ENCODE measurements around the gene HDC.

Gene HDC

GRCh38 chr15:50224606-50225005 is 40.9 kb downstream of the HDC start:
- DNase-seq, result peak; percentile 10

DNA sequence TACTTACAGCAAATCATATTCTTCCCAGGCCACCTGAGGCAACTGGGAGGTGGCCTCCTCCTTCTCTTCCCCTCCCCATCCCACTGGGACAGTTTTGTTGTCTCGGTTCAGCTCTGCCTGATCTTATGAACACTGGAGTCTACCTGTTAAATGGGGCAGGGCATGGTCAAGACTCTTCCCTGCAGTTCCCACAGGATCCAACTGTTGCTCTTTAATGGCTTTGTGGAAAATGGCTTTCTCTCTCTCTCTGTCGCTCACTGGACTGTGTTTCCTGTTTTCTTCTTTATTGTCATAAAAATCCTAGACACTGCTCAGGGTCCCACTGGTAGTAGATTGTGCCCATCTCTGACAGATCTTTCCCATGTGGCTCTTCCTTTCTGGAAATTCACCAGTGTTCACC is 43.3 kb downstream of the HDC start:
- DNase-seq, result no peak

DNA sequence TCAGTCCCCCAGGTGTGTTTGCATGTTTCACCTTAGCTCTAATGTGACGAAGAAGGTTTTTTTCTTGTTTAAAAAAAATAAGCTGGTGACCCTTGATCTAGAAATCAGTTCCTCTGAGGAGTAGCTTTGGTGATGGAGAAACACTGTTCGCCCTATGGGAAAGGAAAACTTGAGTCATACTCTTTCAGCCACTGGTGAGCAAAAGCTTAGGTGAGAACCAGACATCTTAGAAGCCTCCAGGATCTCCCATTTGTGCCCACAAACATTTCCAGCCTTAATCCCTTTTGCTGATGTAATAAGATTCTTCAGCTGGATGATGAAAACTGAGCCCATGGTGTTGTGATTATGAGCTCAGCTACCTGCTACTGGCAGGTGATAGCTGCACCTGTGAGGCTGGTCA is 45.7 kb downstream of the HDC start:
- peak; percentile 8 for DNase-seq

- no peak for DNase-seq
Observed at GRCh38 chr15:50218691-50219090, 46.8 kb downstream of the HDC start.

GRCh38 chr15:50218291-50218690 is 47.2 kb downstream of the HDC start:
- DNase-seq, result no peak

- DNase-seq, result no peak
Observed at GRCh38 chr15:50210462-50211157, 54.9 kb downstream of the HDC start.

DNA sequence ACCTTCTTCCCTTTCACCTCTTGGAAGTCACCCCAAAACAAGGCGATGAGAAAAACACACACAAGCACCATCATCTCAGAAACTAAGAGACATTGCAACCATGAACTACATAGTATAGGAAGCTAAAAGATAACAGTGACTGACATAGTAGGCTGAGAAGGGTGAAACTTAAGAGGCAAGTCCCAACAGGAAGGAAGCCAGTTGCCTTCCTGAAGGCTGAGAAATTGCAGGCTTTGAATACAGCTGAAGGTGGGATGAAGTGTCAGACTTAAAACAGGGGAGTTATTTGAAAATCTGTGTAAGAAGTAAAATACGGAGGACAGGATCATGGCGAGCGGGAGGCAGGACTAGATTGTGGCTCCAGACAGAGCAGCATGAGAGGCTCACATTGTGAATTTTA is 55.7 kb downstream of the HDC start:
- DNase-seq, result no peak

GRCh38 chr15:50206020-50206419 is 59.5 kb downstream of the HDC start:
- no peak for DNase-seq

GRCh38 chr15:50202003-50202402 is 63.5 kb downstream of the HDC start:
- no peak for DNase-seq

DNA sequence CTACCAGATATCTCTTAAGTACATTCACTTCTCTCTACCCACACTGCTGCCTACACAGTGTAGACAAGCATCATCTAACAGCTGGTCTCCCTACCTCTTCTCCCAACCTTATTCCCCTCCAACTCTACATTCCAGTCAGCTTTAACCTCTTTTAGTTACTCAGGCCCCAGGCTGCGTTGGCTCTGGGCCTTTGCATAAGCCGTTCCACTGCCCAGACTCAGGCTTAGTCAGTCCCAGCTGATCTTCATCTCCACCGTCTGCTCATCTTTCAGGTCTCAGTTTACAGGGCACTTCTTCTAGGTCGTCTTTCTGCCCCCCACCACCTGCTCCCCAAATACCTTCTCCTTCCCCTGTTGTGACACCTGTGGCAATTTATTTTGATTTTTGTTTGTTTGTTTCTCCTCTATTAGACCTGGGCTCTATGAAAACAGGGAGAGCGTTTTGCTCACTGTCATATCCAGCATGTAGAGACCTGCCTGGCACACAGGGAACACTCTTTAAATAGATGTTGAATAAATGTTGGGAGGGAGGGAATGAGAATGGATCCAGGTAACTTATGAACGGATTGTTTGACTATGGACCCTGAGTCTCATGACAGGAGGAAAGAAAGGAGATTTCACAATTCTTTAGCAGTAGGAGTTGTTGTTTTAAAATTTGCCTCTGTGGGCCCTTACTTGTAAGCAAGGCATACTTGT is 72.5 kb downstream of the HDC start:
- no peak for DNase-seq

DNA sequence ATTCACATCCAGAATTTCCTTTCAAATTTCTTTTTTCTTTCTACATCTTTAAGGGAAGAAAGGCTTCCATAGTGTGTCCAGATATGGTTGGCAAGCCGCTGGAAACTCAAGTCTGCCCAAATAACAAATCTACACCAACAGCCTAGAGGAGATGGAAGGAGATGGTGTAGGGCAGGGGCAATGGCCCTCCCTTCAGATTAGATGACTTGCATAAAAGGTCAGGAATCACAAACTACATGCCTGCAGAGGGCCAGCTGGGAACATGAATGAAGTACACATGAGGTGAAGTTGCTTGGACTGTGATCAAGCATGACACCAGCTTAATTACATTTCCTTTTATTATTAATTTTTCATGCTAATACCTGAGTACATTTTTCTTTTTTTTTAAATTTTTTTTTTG is 73.4 kb downstream of the HDC start:
- DNase-seq, result no peak

Measured in fibroblast of skin of right quadriceps (primary cell).